ENCODE measurements around the gene TRIM27. TPM values are rescaled to one million over a fixed set of nuclear protein-coding genes. Genes with fewer than 3 reads are reported as not detected.
"Not testable (repeated sequence)": the region's sequence is repeated elsewhere in the genome, so short reads cannot be mapped to it uniquely, and the experiment has no call there.

Gene TRIM27
- total RNA-seq = 17.8 TPM
- long read RNA-seq, transcript TRIM27-202 (8 exons, 2,967 nt) = major isoform, 54 of 57 reads
- long read RNA-seq, partial matches to known transcripts = 1 of 57 reads
- long read RNA-seq, other reads (novel, unspliced or antisense) = 2 of 57 reads

GRCh38 chr6:28923318-28924102 lies at the start of gene TRIM27:
Gene TRIM27, minus strand, starts transcription at chr6:28923985. Its CDS starts 353 bp downstream, at chr6:28923632.
- Histone ChIP-seq H3K36me3 (peaks cover 36% of the 10 kb centered on the region), H3K27me3 (ENCODE audit: low read depth) (no peaks in the 10 kb centered on the region), H3K9me3 (replicated peaks) (no peaks in the 10 kb centered on the region), H3K4me1 (peaks cover 53% of the 10 kb centered on the region), H3K4me3 (peak within 1 kb of the TSS; percentile 89), H3K27ac (replicated peaks) (peak within 1 kb of the TSS; percentile 96)
- intact Hi-C loops (cut with micrococcal nuclease) = no loop called here
- peak; percentile 92 for DNase-seq
- TF ChIP-seq CTCF (IDR thresholded peaks at IDR 0.05; ENCODE audit: borderline replicate concordance) = no peak

GRCh38 chr6:28970056-28970455 lies 46.3 kb upstream of the TRIM27 start:
- intact Hi-C loops (cut with micrococcal nuclease); H3K27ac ChIP-seq (replicated peaks); DNase-seq: not testable (repeated sequence)

GRCh38 chr6:28969129-28969528 lies 45.3 kb upstream of the TRIM27 start:
- peaks cover 17% of the 10 kb centered on the region for H3K27me3 ChIP-seq (ENCODE audit: low read depth)
- no peaks in the 10 kb centered on the region for H3K4me1 ChIP-seq
- TF ChIP-seq CTCF (IDR thresholded peaks at IDR 0.05; ENCODE audit: borderline replicate concordance) = no peak
- intact Hi-C loops (cut with micrococcal nuclease) = no loop called here
- H3K27ac ChIP-seq (replicated peaks) = no peak overlapping the region
- no peak for DNase-seq
- no peak overlapping the region for H3K4me3 ChIP-seq
- H3K36me3 ChIP-seq = no peaks in the 10 kb centered on the region
- peaks cover 35% of the 10 kb centered on the region for H3K9me3 ChIP-seq (replicated peaks)

More at GRCh38 chr6:28970056-28970455, 46.3 kb upstream of the TRIM27 start:
- H3K9me3 ChIP-seq (replicated peaks) = peaks cover 35% of the 10 kb centered on the region
- H3K36me3 ChIP-seq; H3K4me1 ChIP-seq; H3K4me3 ChIP-seq; H3K27me3 ChIP-seq (ENCODE audit: low read depth): not testable (repeated sequence)

- Histone ChIP-seq H3K27ac (replicated peaks) (no peak overlapping the region), H3K9me3 (replicated peaks) (peaks cover 35% of the 10 kb centered on the region), H3K36me3 (no peaks in the 10 kb centered on the region), H3K4me1 (no peaks in the 10 kb centered on the region), H3K4me3 (no peak overlapping the region), H3K27me3 (ENCODE audit: low read depth) (peaks cover 19% of the 10 kb centered on the region)
- no peak for DNase-seq
- no peak for TF ChIP-seq CTCF (IDR thresholded peaks at IDR 0.05; ENCODE audit: borderline replicate concordance)
- intact Hi-C loops (cut with micrococcal nuclease) = no loop called here
Measured at GRCh38 chr6:28968476-28968875, 44.7 kb upstream of the TRIM27 start.

GRCh38 chr6:28965706-28966105 lies 41.9 kb upstream of the TRIM27 start:
- no peak for DNase-seq
- H3K27ac ChIP-seq (replicated peaks) = no peak overlapping the region
- H3K27me3 ChIP-seq (ENCODE audit: low read depth) = peaks cover 20% of the 10 kb centered on the region
- TF ChIP-seq CTCF (IDR thresholded peaks at IDR 0.05; ENCODE audit: borderline replicate concordance) = no peak
- H3K9me3 ChIP-seq (replicated peaks) = peaks cover 35% of the 10 kb centered on the region
- intact Hi-C loops (cut with micrococcal nuclease) = no loop called here
- no peaks in the 10 kb centered on the region for H3K4me1 ChIP-seq
- H3K36me3 ChIP-seq = no peaks in the 10 kb centered on the region
- no peak overlapping the region for H3K4me3 ChIP-seq
